HL-60/S4 treated with phorbol 12-myristate 13-acetate at 8.2 ng/mL for 4 days and 3 days (cell line): Measurements from ENCODE around the gene CCNL1.
"Not testable (repeated sequence)": the region's sequence is repeated elsewhere in the genome, so short reads cannot be mapped to it uniquely, and the experiment has no call there.

Experiments
- in situ Hi-C: fragments of 300-500 bp; cut with MboI; formaldehyde crosslinking; loops from 2 replicates; pipeline ENCODE4 v1.15.0; 2022; ENCODE audit warnings: low sequenced_read_pairs

The CCNL1 gene

DNA sequence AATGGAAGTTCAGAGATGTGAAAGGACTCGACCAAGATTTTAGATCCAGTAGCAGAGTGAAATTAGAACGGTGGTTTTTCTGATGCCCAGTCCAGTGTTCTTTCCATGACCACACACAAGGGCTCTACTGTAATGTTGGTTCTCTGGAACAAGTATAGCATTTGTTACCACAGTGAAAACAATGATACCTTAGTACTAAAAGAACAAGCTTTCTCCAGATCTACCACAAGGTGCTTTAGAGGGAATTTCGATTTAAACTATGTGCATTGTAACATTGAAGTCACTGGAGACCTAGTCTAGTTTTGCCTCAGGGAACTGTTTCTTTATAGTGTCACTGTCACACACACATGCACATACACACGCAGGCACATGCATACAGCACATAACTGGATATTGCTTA is 12.8 kb upstream of the CCNL1 start:
- in situ Hi-C loops: no loop called here

DNA sequence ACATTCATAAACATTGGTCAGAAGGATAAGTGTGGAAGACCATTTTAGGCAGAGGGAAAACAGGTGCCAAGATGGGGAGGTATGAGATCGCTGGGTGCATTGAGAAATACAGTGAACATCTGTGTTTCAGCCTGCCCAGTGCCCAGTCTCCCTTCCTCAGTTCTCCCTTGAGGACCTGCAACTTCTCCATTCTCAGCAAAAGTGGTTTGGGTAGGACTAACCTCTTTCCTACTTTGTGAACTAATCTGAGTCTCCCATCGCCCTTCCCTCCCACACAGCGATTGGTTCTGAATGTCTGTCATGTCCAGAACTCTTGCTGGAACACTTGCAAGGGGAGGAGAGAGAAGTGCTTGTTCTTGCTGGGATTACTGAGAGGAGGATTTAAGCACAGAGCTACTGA is 10.9 kb upstream of the CCNL1 start:
- in situ Hi-C loops: no loop called here

- in situ Hi-C loops: no loop called here
Measured at GRCh38 chr3:157167371-157168042, 7.6 kb upstream of the CCNL1 start.

DNA sequence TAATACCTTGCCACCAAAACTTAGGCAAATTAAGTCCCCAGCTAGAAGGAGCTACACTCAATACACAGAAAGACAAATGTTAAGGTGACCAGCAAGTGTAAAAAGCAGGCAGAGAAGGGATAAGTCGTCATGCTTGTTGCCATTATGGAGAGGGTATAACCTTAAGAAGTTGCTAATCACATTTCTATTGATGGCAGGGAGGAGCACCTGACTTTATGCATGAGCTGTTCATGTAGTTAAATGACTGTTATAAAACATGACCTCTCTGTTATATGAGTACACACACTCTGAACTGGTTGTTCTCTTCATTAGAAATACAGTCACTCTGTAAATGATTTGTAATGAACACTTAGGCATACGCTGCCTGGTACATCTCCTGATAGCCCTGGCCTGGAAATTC is 6.6 kb upstream of the CCNL1 start:
- in situ Hi-C loops: no loop called here

- in situ Hi-C loops: no loop called here
Measured at GRCh38 chr3:157166115-157166514, 6.2 kb upstream of the CCNL1 start.

- in situ Hi-C loops: no loop called here
Measured at GRCh38 chr3:157163217-157163953, 3.4 kb upstream of the CCNL1 start.

GRCh38 chr3:157162620-157163019 is 2.7 kb upstream of the CCNL1 start:
- in situ Hi-C loops: not testable (repeated sequence)

DNA sequence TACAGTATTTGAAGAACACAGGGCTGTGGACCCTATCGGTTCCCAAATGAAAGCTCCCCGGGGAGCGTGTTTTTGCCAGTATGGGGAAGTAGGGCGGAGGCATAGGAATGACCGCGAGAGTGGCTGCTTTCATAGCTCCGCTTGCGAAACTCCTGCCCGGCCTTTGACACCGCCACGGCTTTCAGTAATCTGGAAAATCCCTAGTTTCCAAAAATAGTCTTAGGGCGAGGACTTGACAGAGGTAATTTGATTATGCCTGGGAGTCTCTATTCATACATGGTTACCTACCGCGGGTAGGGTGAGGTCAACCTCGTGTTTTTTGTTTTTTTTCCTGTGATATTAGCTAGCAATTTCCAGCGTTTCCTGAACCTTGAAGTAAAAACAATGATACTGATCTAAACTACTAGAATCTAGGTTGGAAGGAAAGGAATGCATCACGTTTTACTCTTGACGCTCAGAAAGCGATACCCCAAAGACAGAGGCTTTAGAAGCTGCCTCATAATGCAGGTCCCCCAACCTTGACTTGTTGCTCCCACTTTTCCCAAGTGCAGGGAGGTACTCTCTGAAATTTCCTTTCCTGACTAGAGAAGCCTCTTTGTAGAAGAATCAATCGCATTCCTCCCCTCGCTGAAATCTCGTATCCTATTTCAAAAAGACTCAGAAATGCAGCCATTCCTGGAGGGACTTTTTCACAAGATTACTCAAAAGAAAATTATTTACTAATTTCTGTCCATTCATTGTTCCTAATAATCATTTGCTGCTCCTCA is 894 bp upstream of the CCNL1 start:
- in situ Hi-C loops: no loop called here

- in situ Hi-C loops: no loop called here
Measured at GRCh38 chr3:157159037-157159761, 748 bp downstream of the CCNL1 start.

- in situ Hi-C loops: no loop called here
Measured at GRCh38 chr3:157157836-157158235, 2.1 kb downstream of the CCNL1 start.

- in situ Hi-C loops: no loop called here
Measured at GRCh38 chr3:157156837-157157635, 2.9 kb downstream of the CCNL1 start.

GRCh38 chr3:157155591-157155990 is 4.4 kb downstream of the CCNL1 start:
- in situ Hi-C loops: no loop called here

DNA sequence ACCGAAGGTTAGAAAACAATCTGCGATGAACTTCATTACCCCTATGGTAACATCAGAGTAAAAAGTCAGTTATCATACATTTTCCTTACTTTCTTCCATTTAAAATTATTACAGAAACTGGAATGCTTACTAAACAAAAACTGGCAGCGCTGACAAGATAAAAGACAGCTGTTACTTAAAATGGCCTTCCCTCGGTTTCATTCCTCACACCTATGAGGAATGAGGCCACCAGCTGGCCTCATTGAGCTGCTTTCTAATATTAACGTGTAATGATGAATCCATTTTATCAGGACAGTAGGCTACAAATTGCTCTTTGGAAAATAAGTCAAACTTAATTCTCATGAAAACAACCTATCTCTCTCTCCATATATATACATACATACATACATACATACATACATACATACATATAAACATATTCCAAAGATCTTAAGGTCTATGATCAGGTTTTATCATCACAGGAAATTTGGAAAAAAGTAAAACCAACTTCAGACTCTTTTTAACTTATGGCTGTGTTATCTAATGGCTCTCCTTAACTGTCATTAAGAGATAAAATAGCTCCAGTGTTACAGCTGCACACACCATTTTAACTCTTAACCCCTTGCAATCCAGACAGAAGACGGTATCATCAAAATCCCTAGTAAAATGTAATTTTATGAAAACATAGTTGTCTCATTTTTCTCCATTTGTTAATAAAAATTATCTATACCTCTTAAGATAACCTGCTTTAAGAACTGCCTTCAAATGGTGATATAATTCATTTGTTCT is 5.2 kb downstream of the CCNL1 start:
- in situ Hi-C loops: no loop called here

- in situ Hi-C loops: no loop called here
Measured at GRCh38 chr3:157152930-157153329, 7.0 kb downstream of the CCNL1 start.

DNA sequence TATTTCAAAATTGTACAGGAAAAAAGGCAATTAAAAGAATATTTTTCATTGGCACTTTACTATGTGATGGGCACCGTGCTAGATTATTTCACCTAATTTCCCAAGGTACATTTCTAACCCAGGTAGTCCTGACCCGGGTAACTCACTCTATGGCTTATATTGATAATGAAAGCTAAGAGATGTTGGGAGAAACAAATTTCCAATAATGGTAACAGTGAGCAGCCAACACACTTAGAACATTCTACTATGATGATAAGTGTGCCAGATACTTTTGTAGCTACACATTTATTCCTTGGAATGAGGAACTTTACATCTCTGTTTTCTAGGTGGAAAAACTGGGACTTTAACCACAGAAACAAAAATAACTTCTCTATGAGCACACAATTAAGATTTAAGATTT is 7.5 kb downstream of the CCNL1 start:
- in situ Hi-C loops: no loop called here

GRCh38 chr3:157151627-157152026 is 8.3 kb downstream of the CCNL1 start:
- in situ Hi-C loops: no loop called here

- in situ Hi-C loops: no loop called here
Measured at GRCh38 chr3:157151151-157151550, 8.8 kb downstream of the CCNL1 start.

DNA sequence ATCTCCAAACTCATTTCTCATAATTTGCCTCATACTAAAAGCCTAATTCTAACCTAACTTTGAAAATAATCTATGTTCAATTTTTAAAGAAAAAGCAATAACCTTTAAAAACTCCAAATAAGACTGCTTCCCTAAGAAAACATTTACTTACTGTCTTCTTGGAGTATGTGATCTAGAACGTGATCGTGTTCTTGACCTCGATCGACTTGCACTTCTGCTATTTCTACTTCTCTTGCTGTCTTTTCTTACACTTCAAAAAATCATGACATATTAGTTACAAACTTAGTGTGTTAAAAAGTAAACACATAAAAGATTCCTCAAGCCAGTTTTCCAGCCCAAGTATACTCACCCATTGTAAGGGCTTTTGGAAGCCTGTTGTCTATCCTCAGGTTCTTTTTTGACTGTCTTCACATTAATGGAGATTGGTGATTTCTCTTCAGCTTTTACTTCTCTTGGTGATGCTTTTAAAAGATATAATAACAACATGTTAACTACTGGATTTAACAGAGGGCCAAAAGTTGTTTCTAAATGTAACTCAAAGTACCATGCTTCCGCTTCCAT is 10.7 kb downstream of the CCNL1 start:
- in situ Hi-C loops: no loop called here

DNA sequence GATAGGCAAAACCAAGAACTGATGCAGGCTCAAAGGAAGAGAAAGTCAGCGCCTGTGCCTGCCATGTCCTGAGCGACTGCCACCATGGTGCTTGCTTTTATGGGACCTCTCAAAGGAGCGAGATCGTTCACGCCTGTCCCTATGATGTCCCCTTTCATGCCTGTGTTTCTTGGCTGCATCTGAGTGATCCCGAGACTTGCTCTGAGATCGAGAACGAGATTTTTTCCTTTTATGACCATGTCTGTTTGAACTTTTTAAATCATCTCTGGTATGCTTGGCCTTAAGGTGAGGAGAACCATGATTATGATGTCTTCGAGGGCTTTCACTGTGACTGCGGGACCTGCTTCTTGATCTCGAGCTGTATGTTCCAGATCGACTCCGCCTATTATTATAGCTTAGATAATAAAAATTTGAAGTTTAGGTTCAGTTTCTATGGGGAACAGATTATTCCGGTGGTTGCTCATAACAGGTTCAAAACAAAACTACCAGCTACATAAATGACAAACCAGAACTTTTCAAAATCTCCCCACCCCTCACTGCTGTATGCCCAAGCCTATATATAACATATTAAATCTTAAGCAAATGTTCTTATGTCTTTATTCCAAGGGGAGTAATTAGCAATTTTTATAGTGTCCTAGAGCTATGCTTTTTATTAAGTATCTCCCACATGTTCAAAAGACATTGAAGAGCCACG is 11.6 kb downstream of the CCNL1 start:
- in situ Hi-C loops: no loop called here
